GM06990 (cell line): ENCODE results near the gene MTHFSD.
A peak's percentile ranks its signal among the peaks of the same experiment; 100 is the strongest.

Experiments
- DNase-seq: peaks from one replicate; pipeline ENCODE4 v3.0.0-alpha.2; 2011; ENCODE audit not compliant: insufficient read length; ENCODE audit errors: extremely low read depth
- H3K27me3 ChIP-seq: replicated peaks from 2 replicates; pipeline ENCODE4 v1.6.0; 2011; ENCODE audit warnings: low read length; ENCODE audit not compliant: control insufficient read depth, insufficient read depth
- H3K36me3 ChIP-seq: 2 replicates; pipeline ENCODE4 v1.5.1; 2011; ENCODE audit warnings: low read length; ENCODE audit not compliant: control insufficient read depth, insufficient read depth
- H3K4me3 ChIP-seq: replicated peaks from 2 replicates; pipeline ENCODE4 v1.5.1; 2011; ENCODE audit warnings: low read depth, mild to moderate bottlenecking, control low read depth, low read length
- CTCF ChIP-seq: IDR thresholded peaks from 2 replicates; pipeline ENCODE4 v1.5.1; 2011; ENCODE audit warnings: low read length, control low read depth, mild to moderate bottlenecking, inconsistent platforms; ENCODE audit not compliant: insufficient read depth, poor library complexity, severe bottlenecking

Gene MTHFSD

GRCh38 chr16:86511317-86512161, 43.5 kb downstream of the MTHFSD start:
- H3K4me3 ChIP-seq, result no peak overlapping the region
- TF ChIP-seq CTCF, result no peak
- DNase-seq, result no peak
- H3K36me3 ChIP-seq, result no peaks in the 10 kb centered on the region
- H3K27me3 ChIP-seq, result peaks cover 3% of the 10 kb centered on the region

GRCh38 chr16:86510465-86511261, 44.4 kb downstream of the MTHFSD start, which contains the start of gene FOXF1:
Gene FOXF1, plus strand, starts transcription at chr16:86510527. Its CDS starts 43 bp downstream, at chr16:86510570.
- no peak for TF ChIP-seq CTCF
- Histone ChIP-seq H3K27me3 (peaks cover 3% of the 10 kb centered on the region), H3K4me3 (peak within 1 kb of the TSS; percentile 59), H3K36me3 (no peaks in the 10 kb centered on the region)
- DNase-seq, result no peak

- peaks cover 4% of the 10 kb centered on the region for H3K27me3 ChIP-seq
- no peak for TF ChIP-seq CTCF
- H3K36me3 ChIP-seq, result no peaks in the 10 kb centered on the region
- no peak for DNase-seq
- H3K4me3 ChIP-seq, result peak overlapping the region; percentile 59
Measured at GRCh38 chr16:86509759-86510464, 45.1 kb downstream of the MTHFSD start.

- Histone ChIP-seq H3K4me3 (peak overlapping the region; percentile 59), H3K36me3 (no peaks in the 10 kb centered on the region), H3K27me3 (peaks cover 7% of the 10 kb centered on the region)
- peak; percentile 61 for DNase-seq
- no peak for TF ChIP-seq CTCF
Measured at GRCh38 chr16:86508947-86509758, 45.9 kb downstream of the MTHFSD start.
